HepG2 (cell line): Measurements from ENCODE around the gene RELL2. TPM values are rescaled to one million over a fixed set of nuclear protein-coding genes. Genes with fewer than 3 reads are reported as not detected.
A peak's percentile ranks its signal among the peaks of the same experiment; 100 is the strongest.

Source experiments
- CAMTA2 ChIP-seq: sonication (generic); formaldehyde crosslinking; IDR thresholded peaks from 2 replicates; pipeline ENCODE4 v1.4.0; 2020; ENCODE audit warnings: mild to moderate bottlenecking, missing genetic modification reagents, borderline replicate concordance
- MATR3 ChIP-seq: sonication (generic); formaldehyde crosslinking; IDR thresholded peaks from 2 replicates; pipeline ENCODE4 v1.4.0; 2020; ENCODE audit warnings: missing genetic modification reagents
- NR2F6 ChIP-seq, 2 experiments: IDR thresholded peaks; 2 replicates each; pipeline ENCODE4 v1.6.1; 2016; ENCODE audit warnings: antibody characterized with exemption in 1 of 2, mild to moderate bottlenecking in 1 of 2
- PAF1 ChIP-seq: IDR thresholded peaks from 2 replicates; pipeline ENCODE4 v1.6.1; 2016; ENCODE audit warnings: missing genetic modification reagents, missing compliant biosample characterization
- POLR2A ChIP-seq, 2 experiments: IDR thresholded peaks; 2 replicates each; pipeline ENCODE4 v1.6.1; 2011; ENCODE audit warnings: low read depth in 2 of 2, low read length in 2 of 2, mild to moderate bottlenecking in 1 of 2, moderate library complexity in 1 of 2; ENCODE audit not compliant: insufficient read depth in 1 of 2
- SIN3A ChIP-seq: IDR thresholded peaks from 2 replicates; pipeline ENCODE4 v1.6.1; 2011; ENCODE audit warnings: low read depth, mild to moderate bottlenecking, control low read depth, low read length, borderline replicate concordance
- SP1 ChIP-seq, 2 experiments: fragments of 450-650 bp in 1 of 2; sonication (generic) in 1 of 2; formaldehyde crosslinking in 1 of 2; IDR thresholded peaks; 2 replicates each; pipeline versions ENCODE4 v1.4.0 to v1.6.1; 2016 to 2020; ENCODE audit warnings: missing genetic modification reagents in 1 of 2
- SRF ChIP-seq: IDR thresholded peaks from 2 replicates; pipeline ENCODE4 v1.6.1; 2011; ENCODE audit warnings: mild to moderate bottlenecking, low read depth, low read length, moderate library complexity
- TEAD2 ChIP-seq: sonication (generic); formaldehyde crosslinking; IDR thresholded peaks from 2 replicates; pipeline ENCODE4 v1.9.0; 2021; ENCODE audit warnings: missing genetic modification reagents
- ZBTB1 ChIP-seq: sonication (generic); formaldehyde crosslinking; IDR thresholded peaks from 2 replicates; pipeline ENCODE4 v1.4.0; 2020; ENCODE audit warnings: missing genetic modification reagents, borderline replicate concordance
- ZFX ChIP-seq: sonication (generic); formaldehyde crosslinking; IDR thresholded peaks from 2 replicates; pipeline ENCODE4 v1.4.0; 2020; ENCODE audit warnings: mild to moderate bottlenecking, low read depth, missing genetic modification reagents, moderate library complexity
- ZNF3 ChIP-seq: IDR thresholded peaks from 2 replicates; pipeline ENCODE4 v1.7.0; 2017; ENCODE audit warnings: inconsistent platforms
- ZNF343 ChIP-seq: sonication (generic); formaldehyde crosslinking; IDR thresholded peaks from 2 replicates; pipeline ENCODE4 v1.4.0; 2020; ENCODE audit warnings: mild to moderate bottlenecking, missing genetic modification reagents
- ZNF350 ChIP-seq: sonication (generic); formaldehyde crosslinking; IDR thresholded peaks from 2 replicates; pipeline ENCODE4 v1.4.0; 2020; ENCODE audit warnings: mild to moderate bottlenecking, low read depth, missing genetic modification reagents, borderline replicate concordance
- polyA plus RNA-seq, 8 experiments: library from polyadenylated mRNA; depleted of rRNA in 3 of 8; stranded (reverse) in 7 of 8; unstranded in 1 of 8; fragments of >200 nt; fragmentation: Illumina TruSeq in 4 of 8; extraction: Trizol in 4 of 8; gene quantifications; 2 replicates each; pipeline versions ENCODE4 v1.2.1 to v1.2.3, GENCODE V29; 2011 to 2016; ENCODE audit warnings: low read depth in 4 of 8, missing spikeins in 1 of 8, mixed read lengths in 1 of 8; ENCODE audit not compliant: insufficient read depth in 1 of 8
- total RNA-seq, 5 experiments: library from RNA; depleted of rRNA; stranded (reverse); fragments of >200 nt; fragmentation: Illumina TruSeq; extraction: Trizol; gene quantifications; 2 replicates each; pipeline ENCODE4 v1.2.3, GENCODE V29; 2016; ENCODE audit warnings: low read depth in 1 of 5
- TF ChIP-seq, protein P1 (sequence below): sonication (generic); formaldehyde crosslinking; IDR thresholded peaks from 2 replicates; pipeline ENCODE4 v1.5.0; 2020; ENCODE audit warnings: missing genetic modification reagents, mild to moderate bottlenecking, borderline replicate concordance
- TF ChIP-seq, protein P2 (sequence below): sonication (generic); formaldehyde crosslinking; IDR thresholded peaks from 2 replicates; pipeline ENCODE4 v1.5.1; 2020; ENCODE audit warnings: missing genetic modification reagents, mild to moderate bottlenecking, borderline replicate concordance
- TF ChIP-seq, protein P3 (sequence below): sonication (generic); formaldehyde crosslinking; IDR thresholded peaks from 2 replicates; pipeline ENCODE4 v1.4.0; 2020; ENCODE audit warnings: low read depth, mild to moderate bottlenecking, missing genetic modification reagents
- TF ChIP-seq, protein P4 (sequence below): sonication (generic); formaldehyde crosslinking; IDR thresholded peaks from 2 replicates; pipeline ENCODE4 v1.5.0; 2020; ENCODE audit warnings: missing genetic modification reagents
- TF ChIP-seq, protein P5 (sequence below): sonication (generic); formaldehyde crosslinking; IDR thresholded peaks from 2 replicates; pipeline ENCODE4 v1.4.0; 2020; ENCODE audit warnings: missing genetic modification reagents, borderline replicate concordance

Gene RELL2
- total and polyA plus RNA-seq, 2 of the 13 experiments (the other 11 are each of a cell fraction or from before 2014, with no cell fraction given), result 6.4 to 8.3 TPM

DNA sequence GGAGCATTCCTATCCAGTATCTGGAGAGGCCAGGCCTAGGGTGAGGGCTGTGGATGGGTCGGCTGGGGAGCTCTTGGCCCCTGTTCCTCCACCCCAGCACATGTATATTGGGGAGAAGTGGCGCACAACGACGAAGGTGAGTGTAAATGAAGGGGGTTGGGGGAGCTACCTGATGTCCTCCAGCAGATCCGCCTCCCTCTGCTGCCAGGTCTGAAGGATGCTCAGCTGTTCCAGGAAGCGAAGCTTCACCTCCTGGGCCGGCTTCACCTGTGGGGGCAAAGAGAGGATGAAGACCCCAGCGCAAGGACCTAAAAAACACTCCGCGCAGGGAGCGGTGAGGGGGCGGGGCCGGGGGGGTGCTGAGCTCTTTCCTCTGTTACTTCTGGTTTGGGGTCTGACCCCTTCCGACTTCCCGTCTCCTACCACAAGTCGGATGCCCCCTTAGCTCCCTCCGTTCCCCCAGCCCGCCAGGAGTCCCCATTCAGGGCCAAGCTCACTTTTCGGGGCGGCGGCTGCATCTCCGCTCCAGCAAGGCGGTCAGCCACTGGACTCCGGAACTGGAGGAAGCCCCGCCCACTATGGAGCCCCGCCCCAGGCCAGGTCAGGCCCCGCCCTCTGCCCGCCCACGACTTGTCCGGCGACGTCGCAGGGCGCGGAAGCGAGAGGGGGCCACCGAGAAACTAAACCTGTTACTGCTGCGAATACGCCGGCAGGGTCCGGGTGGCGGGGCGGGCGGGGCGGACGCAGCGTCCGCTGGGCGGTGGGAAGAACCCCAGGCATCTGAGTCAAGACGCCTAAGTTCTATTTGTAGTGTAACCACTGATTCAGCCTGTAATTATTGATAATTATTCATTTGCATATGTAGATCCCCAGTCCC lies 14.3 kb downstream of the RELL2 start, which contains the start of gene FCHSD1 (continued):
- TF ChIP-seq ZNF3 (no peak), CAMTA2 (no peak), MATR3 (CRISPR knock-in tag) (no peak), SP1 (IDR thresholded peaks at IDR 0.05) (no peak), SP1 (CRISPR knock-in tag; IDR thresholded peaks at IDR 0.05) (peak; percentile 83), SRF (no peak), ZBTB1 (CRISPR knock-in tag) (no peak), NR2F6 (IDR thresholded peaks at IDR 0.05) (no peak), NR2F6 (CRISPR knock-in tag; IDR thresholded peaks at IDR 0.05) (0 out of 2 replicates have a peak, but pooled peaks have one; percentile 5), SIN3A (peak; percentile 28; the same call in 1 of the 2 replicates), ZFX (0 out of 2 replicates have a peak, but pooled peaks have one; percentile 27), ZNF343 (no peak), PAF1 (CRISPR knock-in tag) (no peak), ZNF350 (CRISPR knock-in tag) (no peak), POLR2A (IDR thresholded peaks at IDR 0.05; ENCODE audit: insufficient read depth in 1 of 2, low read depth in 2 of 2, low read length in 2 of 2) (peak in 1 of 2 experiments; percentile 87; a peak in 2 of 4 replicates), TEAD2 (no peak)
- TF ChIP-seq, protein P1, sequence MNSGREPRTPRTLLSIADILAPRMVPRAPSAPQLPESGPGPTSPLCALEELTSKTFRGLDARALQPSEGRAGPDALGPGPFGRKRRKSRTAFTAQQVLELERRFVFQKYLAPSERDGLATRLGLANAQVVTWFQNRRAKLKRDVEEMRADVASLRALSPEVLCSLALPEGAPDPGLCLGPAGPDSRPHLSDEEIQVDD, result no peak
- TF ChIP-seq, protein P2, sequence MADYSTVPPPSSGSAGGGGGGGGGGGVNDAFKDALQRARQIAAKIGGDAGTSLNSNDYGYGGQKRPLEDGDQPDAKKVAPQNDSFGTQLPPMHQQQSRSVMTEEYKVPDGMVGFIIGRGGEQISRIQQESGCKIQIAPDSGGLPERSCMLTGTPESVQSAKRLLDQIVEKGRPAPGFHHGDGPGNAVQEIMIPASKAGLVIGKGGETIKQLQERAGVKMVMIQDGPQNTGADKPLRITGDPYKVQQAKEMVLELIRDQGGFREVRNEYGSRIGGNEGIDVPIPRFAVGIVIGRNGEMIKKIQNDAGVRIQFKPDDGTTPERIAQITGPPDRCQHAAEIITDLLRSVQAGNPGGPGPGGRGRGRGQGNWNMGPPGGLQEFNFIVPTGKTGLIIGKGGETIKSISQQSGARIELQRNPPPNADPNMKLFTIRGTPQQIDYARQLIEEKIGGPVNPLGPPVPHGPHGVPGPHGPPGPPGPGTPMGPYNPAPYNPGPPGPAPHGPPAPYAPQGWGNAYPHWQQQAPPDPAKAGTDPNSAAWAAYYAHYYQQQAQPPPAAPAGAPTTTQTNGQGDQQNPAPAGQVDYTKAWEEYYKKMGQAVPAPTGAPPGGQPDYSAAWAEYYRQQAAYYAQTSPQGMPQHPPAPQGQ, result no peak
- TF ChIP-seq, protein P3, sequence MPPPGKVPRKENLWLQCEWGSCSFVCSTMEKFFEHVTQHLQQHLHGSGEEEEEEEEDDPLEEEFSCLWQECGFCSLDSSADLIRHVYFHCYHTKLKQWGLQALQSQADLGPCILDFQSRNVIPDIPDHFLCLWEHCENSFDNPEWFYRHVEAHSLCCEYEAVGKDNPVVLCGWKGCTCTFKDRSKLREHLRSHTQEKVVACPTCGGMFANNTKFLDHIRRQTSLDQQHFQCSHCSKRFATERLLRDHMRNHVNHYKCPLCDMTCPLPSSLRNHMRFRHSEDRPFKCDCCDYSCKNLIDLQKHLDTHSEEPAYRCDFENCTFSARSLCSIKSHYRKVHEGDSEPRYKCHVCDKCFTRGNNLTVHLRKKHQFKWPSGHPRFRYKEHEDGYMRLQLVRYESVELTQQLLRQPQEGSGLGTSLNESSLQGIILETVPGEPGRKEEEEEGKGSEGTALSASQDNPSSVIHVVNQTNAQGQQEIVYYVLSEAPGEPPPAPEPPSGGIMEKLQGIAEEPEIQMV (CRISPR knock-in tag), result 0 out of 2 replicates have a peak, but pooled peaks have one; percentile 55
- TF ChIP-seq, protein P4, sequence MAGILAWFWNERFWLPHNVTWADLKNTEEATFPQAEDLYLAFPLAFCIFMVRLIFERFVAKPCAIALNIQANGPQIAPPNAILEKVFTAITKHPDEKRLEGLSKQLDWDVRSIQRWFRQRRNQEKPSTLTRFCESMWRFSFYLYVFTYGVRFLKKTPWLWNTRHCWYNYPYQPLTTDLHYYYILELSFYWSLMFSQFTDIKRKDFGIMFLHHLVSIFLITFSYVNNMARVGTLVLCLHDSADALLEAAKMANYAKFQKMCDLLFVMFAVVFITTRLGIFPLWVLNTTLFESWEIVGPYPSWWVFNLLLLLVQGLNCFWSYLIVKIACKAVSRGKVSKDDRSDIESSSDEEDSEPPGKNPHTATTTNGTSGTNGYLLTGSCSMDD, result no peak
- TF ChIP-seq, protein P5, sequence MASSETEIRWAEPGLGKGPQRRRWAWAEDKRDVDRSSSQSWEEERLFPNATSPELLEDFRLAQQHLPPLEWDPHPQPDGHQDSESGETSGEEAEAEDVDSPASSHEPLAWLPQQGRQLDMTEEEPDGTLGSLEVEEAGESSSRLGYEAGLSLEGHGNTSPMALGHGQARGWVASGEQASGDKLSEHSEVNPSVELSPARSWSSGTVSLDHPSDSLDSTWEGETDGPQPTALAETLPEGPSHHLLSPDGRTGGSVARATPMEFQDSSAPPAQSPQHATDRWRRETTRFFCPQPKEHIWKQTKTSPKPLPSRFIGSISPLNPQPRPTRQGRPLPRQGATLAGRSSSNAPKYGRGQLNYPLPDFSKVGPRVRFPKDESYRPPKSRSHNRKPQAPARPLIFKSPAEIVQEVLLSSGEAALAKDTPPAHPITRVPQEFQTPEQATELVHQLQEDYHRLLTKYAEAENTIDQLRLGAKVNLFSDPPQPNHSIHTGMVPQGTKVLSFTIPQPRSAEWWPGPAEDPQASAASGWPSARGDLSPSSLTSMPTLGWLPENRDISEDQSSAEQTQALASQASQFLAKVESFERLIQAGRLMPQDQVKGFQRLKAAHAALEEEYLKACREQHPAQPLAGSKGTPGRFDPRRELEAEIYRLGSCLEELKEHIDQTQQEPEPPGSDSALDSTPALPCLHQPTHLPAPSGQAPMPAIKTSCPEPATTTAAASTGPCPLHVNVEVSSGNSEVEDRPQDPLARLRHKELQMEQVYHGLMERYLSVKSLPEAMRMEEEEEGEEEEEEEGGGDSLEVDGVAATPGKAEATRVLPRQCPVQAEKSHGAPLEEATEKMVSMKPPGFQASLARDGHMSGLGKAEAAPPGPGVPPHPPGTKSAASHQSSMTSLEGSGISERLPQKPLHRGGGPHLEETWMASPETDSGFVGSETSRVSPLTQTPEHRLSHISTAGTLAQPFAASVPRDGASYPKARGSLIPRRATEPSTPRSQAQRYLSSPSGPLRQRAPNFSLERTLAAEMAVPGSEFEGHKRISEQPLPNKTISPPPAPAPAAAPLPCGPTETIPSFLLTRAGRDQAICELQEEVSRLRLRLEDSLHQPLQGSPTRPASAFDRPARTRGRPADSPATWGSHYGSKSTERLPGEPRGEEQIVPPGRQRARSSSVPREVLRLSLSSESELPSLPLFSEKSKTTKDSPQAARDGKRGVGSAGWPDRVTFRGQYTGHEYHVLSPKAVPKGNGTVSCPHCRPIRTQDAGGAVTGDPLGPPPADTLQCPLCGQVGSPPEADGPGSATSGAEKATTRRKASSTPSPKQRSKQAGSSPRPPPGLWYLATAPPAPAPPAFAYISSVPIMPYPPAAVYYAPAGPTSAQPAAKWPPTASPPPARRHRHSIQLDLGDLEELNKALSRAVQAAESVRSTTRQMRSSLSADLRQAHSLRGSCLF, result no peak
